Frontal cortex (tissue), 4 donors: ENCODE results near the gene CTSD. TPM values are rescaled to one million over a fixed set of nuclear protein-coding genes. Genes with fewer than 3 reads are reported as not detected.

Experiments
- DNase-seq, 2 donors: peaks; one replicate each; pipeline ENCODE4 v3.0.0; 2012; ENCODE audit warnings: low spot score in 2 of 2
- FAIRE-seq: peaks from 2 replicates; lab custom pipeline; 2012; peaks lifted over from hg19 to GRCh38; lab: Jason Lieb, UNC
- total RNA-seq: library from RNA; depleted of rRNA; stranded (reverse); fragments of >200 nt; gene quantifications from one replicate; pipeline ENCODE4 v1.2.3, GENCODE V29; 2014
- donor health status: control.
- donor health status: control.
- donor health status: control.

The CTSD gene
- total RNA-seq, 1 donor from 2014 or later = 22.0 TPM

DNA sequence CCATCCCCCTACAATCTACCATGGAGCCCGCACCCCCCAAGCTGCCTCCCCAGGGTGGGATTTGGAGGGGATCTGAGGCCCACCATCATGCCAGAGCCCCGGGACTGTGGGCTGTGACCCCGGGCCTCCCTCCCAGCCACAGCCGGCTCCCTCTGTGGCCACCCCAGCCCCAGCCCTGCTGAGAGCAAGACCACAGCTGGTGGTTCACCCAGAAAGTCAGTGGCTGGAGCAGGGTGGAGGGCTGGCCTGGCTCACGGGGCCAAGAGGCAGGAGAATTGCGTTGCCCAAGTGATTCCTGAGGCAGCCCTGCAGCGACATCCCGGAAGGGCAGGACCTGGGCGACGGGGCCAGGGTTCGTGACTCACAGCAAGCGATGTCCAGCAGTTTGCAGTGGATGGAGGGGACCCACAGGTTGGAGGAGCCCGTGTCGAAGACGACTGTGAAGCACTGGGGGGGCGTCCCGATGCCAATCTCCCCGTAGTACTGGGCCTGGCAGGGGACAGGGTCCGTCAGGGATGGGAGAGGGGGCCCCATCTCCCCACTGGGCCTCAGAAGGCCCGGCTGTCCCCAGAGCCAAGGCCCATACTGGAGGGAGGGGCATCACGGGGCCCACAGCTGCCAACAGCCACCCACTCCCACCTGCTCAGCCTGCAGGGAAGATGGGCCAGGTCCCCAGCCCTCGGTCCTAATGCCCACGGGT lies 4.4 kb downstream of the CTSD start:
- FAIRE-seq (no peak), DNase-seq (no peak)

DNA sequence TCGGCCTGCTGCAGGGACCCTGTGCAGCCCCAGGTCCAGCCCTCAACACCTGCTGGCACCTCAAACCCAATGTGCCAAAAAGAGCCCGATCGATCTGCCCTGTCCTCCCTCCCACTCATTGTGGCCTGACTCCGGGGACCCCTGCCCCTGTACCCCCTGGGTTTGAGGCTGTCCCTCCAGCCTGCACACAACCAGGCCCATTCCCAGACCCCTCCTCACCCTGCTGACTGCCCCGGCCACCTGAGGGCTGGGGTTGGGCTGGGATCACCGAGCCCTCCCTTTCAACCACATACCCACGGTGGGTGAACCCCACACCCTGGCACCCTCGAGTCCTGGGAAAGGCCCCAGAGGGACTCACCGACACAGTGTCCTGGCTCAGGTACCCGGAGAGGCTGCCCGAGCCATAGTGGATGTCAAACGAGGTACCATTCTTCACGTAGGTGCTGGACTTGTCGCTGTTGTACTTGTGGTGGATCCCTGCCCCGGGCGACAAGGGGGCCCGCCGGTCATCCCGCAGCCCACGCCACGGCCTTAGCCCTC lies 5.0 kb downstream of the CTSD start:
- FAIRE-seq = no peak
- DNase-seq = no peak

DNA sequence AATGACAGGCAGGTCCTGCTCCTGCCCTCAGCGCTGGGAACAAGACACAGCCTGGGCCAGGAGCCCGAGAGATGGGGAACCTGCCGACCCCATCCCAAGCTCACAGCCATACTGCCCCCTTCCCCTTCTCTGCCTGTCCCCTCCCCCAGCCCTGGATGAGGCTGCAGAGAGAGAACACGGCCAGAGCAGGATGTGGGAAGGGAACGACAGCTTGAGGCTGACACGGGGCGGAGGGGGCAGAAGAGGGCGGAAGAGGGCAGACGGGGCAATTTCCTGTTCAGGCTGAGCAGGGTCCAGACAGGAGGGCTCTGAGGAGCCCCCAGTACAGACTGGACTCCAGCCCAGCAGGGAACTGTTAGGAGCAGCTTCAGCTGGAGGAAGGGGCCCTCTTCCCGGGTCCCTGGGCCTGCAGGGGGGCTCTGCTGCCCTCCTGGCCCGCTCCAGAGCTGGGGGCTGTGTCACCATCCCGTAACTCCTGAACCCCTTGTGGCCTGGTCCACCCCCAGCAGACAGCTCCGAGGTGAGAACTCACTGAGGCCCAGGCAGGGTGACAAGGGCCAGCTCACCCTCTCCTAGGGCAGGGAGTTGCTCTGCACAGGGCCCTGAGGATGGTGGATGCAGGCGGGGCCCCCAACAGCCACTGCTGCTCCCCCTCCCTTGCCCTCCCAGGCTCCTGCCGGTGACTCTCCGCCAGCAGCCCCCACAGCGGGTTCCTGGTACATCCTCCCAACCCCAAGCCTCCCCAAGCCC lies 5.7 kb downstream of the CTSD start:
- FAIRE-seq (no peak), DNase-seq (no peak)

DNA sequence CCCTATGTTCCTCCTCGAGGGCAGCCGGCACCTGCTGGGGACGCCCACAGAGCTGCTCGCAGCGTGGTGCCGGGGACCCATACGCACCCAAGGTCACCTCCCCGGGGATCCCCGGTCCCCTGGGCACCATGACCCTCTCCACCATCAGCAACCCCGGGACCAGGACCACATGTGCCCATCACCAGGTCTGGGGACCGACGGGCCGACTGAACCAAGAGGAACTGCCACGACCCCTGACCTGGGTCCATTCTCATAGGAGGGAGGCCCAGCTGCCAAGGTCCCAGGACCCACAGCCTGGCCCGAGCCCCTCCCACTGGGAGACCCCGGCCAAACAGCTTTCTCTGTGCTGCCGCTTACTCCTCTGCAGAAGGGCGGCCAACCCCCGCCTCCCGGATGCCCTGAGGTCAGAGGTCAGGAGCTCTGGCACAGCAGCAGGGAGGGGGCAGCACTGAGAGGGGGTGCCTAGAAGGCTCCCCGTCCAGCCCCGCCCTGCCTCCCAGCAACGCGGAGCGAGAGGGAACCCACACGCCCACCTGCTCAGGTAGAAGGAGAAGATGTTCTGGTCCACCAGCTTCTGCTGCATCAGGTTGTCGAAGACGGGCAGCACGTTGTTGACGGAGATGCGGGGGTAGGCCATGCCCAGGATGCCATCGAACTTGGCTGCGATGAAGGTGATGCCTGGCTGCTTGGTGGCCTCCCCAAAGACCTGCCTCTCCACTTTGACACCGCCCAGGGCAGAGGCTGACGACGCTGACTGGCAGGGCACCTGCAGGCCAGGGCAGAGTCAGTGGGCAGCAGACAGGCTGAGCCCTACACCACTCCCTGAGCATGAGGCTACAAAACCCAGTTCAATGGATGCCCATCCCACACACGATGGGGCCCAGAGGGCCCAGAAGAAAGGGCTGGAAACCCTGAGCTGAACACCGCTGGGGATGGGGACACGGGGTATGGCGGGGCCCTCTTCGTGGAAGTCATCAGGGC lies 6.6 kb downstream of the CTSD start:
- FAIRE-seq (no peak), DNase-seq (no peak)

DNA sequence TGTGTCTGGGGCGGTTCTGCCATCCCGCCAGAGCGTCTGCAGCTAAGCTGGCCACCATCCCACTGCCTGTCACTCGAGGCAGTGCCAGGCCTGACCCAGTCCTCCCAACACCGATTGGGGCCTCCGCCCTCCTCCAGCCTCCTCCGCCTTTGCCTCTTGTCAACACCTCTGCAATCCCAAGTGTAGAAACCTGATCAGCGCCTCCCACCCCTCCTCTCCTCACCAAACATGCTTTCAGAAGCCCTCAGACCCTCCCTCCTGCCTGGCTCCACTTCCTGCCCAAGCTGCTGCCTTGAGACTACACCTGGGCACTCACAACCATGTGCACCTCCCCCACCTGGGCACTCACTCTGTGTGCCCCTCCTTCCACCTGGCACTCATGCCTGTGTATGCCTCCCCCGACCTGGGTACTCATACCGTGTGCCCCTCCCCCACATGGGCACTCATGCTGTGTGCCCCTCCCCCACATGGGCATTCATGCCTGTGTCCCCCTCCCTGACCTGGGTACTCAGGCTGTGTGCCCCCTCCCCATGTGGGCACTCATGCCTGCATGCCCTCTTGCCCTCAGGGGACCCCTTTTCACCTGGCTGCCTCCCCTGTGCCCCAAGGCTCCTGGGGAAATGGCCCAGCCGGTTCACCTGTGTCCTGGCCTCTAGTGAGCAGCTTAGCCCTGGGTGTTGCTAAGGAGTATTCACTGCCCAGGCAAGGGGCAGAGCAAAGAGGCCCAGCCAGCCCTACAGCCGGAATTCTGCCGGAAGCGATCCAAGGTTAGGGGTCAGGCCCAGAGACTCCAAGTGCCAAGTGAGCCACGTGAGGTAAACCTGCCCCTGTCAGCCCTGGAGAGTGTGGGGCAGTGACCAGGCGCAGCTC lies 7.8 kb downstream of the CTSD start:
- no peak for FAIRE-seq
- DNase-seq = no peak

DNA sequence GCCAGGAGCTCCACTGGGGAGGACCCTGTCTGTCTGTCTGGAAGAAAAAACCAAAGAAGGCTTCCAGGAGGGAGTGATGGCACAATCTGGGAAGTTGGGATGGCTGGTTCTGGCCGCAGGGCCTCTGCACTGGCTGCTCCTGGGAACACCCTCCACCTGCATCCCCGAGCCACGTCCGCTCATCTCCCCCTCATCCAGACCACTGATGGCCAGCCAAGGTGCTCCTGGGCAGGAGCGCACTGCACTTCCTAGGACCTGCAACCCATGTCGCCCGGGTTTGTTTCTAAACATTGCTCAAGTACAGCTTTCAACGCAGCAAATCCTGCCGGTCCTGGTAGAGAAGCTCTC lies 8.4 kb downstream of the CTSD start:
- DNase-seq (no peak), FAIRE-seq (no peak)

DNA sequence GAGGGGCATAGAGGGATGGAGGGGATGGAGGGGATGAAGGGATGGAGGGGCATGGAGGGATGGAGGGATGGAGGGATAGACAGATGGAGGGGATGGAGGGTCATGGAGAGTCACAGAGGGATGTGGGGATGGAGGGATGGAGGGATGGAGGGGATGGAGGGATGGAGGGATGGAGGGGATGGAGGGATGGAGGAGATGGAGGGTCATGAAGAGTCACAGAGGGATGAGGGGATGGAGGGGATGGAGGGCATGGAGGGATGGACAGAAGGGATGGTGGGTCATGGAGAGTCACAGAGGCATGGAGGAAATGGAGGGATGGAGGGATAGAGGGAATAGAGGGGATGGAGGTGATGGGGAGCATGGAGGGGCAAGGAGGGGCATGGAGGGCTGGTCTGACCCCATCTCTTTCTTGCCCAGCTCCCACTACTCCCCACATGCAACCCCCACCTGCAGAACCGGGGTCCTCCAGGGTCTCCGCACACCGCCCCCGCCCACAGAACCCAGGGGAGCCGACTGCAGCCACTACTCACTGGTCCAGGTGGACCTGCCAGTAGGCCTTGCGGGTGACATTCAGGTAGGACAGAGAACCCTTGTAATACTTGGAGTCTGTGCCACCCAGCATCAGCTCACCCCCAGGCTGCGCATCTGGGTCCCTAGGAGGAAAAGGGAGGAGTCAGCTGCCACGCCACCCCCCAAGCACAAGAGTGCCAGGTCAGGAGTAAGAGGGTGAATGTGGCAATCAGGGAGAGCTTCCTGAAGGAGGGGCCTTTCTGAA lies 9.2 kb downstream of the CTSD start:
- FAIRE-seq (no peak), DNase-seq (no peak)

DNA sequence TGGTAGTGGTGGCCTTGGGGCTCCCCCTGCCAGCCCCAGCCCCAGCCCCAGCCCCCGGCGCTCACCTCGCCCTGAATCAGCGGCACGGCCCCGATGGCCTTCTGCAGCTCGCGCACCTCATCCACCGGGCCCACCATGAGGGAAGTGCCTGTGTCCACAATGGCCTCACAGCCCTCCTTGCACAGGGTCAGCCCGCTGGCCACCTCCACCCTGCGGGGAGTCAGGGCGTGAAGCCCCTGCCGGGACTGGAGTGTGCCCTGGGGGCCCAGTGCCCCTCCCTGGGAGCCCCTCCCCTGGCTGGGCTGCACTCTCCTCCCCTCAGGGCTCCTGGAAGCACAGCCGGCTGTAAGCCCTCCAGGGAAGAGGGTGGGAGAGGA lies 9.8 kb downstream of the CTSD start:
- FAIRE-seq (no peak), DNase-seq (no peak)

DNA sequence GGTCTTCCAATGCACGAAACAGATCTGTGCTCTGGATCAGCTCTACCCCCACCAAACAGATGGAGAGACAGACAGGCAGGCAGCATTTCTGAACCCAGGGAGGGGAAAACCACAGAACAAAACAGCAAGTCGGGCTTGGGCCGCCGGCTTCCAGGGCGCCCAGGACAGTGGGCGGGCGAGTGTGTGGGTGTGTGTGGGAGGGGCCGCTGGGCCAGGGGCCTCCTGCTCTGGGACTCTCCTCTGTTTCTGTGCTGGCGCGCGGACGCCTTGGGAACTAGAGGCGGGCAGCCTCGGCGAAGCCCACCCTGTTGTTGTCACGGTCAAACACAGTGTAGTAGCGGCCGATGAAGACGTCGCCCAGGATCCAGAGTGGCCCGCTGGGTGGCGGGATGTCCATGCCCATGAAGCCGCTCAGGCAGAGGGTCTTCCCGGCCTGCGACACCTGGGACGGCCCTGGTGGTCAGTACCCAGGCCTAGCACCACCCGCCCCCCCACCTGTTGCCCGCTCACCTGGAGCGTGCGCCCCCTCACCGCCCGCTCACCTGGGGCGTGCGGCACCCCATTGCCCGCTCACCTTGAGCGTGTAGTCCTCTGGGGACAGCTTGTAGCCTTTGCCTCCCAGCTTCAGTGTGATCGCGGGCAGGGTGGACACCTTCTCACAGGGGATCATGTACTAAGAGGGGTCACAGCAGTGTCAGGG lies 10.3 kb downstream of the CTSD start:
- DNase-seq (no peak), FAIRE-seq (no peak)

DNA sequence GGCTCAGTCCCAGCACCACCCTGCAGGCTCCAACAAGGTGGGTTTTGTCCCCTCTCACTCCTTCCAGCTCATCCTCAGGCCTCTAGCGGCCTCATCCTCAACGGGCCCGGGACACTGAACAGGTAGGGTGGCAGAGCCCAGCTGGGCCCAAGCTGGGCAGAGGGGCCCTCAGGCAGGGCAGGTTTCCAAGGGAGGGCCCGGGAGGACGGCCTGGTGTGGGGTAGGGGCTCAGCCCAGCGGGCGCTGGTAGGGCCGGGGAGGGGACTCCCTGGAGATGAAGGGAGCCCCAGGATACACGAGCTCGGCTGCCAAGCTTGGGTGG lies 10.9 kb downstream of the CTSD start:
- DNase-seq (no peak), FAIRE-seq (no peak)

DNA sequence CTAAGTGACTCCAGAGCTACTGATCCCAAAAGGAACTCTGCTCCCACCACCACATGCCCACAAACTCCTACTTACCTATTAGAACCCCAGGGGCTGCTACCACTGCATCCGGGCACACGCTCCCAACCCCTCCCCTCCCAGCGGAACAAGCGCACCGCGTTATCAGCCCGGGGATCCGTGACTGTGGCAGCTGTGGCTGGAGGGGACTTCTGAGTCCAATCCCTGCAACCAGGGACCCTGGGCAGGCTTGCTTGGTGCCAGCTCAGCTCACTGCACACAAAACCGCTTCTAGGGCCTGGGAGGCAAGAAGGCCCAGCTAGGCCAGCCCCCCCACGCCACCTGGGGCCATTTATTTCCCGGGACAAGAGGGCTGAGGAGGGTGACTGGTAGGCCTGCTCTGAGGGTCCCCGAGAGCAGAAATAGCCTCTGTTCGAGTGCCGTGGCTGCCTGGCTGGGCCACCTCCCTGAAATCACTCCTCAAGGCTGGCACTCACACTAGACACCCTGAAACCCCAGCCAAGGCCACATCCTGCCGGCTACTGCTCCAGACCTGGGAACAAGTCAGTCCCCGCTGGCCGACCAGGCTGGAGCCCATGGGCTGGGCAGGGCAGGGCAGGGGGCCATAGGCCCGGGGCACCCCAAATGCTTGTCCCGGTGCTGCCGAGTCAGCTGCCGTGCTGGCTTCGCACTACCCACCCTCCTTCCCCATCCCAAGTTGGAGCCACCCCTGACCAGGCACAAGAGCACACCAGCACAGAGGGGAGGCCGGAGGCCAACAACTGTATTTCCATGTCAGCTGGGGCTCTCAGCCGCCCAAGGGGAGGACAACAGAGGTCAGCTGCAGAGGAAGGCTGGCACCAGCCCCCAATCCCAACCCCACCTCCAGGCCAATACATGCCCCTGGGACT lies 11.5 kb downstream of the CTSD start:
- peak in 1 of 2 donors; percentile 39 for DNase-seq
- no peak for FAIRE-seq

DNA sequence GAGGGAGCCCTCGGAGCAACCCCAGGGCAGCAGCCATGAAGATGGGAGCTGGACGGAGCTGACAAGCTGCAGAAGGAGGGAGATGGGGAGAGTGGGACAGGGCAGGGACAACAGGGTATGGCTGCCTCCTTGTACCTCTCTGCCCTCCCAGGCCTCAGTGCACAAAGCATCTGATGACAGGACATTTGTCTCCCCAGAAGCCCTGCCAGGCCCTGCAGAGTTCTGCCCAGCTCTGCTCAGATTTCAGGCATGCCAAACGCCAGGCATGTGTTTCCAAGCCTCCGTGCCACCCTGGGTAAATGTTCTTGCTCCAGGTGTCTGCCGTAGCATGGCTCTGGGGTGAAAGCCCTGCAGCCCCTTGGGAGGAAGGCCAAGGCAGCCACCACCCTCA lies 12.2 kb downstream of the CTSD start:
- FAIRE-seq (no peak), DNase-seq (peak in 1 of 2 donors; percentile 25)

DNA sequence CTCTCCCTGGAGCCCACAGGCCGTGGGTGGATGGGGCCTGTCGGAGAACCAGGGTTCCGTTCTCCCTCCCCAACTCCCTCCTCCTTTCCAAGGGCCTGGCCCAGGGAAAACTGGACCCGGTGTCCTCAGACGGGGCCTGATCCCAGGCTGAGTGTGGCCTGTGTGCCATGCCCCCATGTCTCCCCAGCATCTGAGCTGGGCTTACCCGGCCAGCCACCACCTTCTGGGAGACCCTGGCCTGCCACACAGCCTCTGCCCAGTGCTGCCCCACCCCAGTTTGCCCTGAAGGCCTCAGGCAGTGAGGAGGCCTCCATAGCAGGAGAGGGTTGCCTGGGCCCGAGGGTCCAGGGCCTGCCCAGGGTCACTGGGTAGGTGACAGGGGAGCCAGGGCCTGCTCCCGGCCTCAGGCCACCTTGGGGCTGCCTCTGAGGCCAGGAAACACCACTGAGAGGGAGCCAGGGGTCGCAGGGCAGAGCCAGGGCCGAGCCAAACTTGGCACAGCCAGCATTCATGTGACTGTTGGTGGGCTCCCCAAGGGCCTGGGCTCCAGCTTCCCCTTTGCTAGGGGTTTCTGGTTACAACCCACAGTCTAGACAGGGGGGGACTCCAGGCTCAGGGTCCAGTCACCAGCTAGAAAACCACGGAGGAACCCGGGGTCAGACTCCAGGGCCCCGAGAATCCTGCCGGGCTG lies 12.7 kb downstream of the CTSD start:
- FAIRE-seq = no peak
- peak in 1 of 2 donors; percentile 35 for DNase-seq

DNA sequence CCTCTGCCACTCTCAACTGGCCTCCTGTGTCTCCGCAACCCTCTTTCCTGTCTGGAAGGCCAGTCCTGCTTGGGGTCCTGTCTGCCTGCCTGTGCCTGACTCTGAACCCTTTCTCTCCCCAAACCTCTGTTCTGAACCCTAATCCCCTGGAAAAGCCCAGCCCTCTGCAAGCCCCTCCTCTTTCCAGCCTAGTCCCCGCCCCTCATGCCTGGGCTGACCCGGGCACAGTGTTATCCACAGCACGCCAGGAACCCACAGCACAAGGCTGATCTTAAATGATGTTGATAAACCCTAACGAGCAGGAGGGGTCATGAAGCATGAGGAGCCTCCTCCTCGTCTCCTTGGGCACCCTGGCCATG lies 13.3 kb downstream of the CTSD start, which contains the start of gene IFITM10:
Gene IFITM10, minus strand, starts transcription at position 115 of the 359 bp plus-strand sequence. CDS start 153 bp downstream, outside the sequence.
- DNase-seq (peak in 1 of 2 donors; percentile 38), FAIRE-seq (no peak)

DNA sequence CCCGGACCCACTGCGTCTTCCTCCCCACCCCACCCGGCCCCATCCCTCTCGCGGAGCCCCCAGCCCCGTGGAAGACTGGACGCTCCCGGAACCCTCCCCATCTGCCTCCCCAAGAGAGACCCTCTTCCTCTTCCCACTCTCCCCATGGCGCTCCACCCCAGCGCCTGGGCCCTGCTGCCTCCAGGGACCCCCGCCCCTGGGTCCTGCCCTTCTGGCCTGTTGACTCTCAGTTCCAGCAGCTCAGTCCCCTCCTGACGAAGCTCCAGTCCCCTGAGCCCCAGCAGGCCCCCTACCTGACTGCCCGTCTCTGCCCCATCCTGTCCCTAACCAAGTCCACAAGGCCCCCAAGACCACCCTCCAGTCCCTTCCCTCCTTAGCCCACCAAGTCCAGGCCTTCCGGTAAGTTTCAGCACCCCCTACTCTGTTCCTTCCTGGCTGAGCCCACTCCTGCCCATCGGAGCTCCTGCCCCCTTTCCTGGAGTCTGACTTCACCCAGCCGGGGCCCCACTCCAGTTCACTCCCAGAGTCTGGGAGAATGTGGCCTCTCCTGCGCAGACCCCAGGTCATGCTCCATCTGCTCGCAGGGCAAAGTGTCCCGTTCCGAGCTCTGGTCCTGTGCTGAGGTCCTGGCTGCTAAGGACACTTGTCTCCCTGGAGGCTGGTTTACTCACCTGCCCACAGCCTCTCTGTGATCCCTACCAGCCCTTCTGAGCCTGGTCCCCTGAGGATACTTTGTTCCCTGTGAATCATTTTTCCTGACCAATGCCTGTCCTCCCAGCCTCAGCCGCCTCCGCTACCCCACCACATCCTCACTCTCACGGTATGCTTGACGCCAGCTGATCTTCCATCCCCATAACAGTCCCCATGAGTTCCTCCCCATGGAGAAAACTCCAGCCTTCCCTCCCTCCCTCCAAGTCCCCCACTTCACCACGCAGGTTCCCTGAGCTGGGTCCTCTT lies 14.1 kb downstream of the CTSD start:
- FAIRE-seq = no peak
- peak in 1 of 2 donors; percentile 57 for DNase-seq
